GM12878 (cell line): ENCODE measurements around the gene GOSR2. TPM values are rescaled to one million over a fixed set of nuclear protein-coding genes. Genes with fewer than 3 reads are reported as not detected.
A peak's percentile ranks its signal among the peaks of the same experiment; 100 is the strongest.

Experiments
- ATAC-seq: fragments of 200-7000 bp; cut with Tn5 transposase; 3 replicates; pipeline ENCODE4 v1.9.1; 2020; ENCODE audit warnings: mild to moderate bottlenecking, moderate library complexity
- BruUV-seq: library from RNA; stranded (reverse); fragments of 400-500 nt; replicated peaks from 2 replicates; lab custom pipeline; 2021; lab: Mats Ljungman, UMichigan
- CTCF ChIA-PET: fragments of 300-600 bp; sonication (Branson Sonifier 250); formaldehyde crosslinking; extraction: SDS; loops from one replicate; lab custom pipeline; 2021; ENCODE audit warnings: inconsistent platforms; lab: Yijun Ruan, JAX
- POLR2A ChIA-PET: fragments of 350-600 bp; formaldehyde crosslinking; extraction: SDS; loops from one replicate; lab custom pipeline; 2021; ENCODE audit warnings: inconsistent platforms; lab: Charles Lee
- RAD21 ChIA-PET: fragments of 300-600 bp; sonication (Branson Sonifier 250); formaldehyde crosslinking; loops from one replicate; lab custom pipeline; 2023; ENCODE audit warnings: antibody characterized with exemption; ENCODE audit not compliant: unreplicated experiment; lab: Charles Lee
- SMC1A ChIA-PET: fragments of 300-600 bp; sonication (Branson Sonifier 250); formaldehyde crosslinking; loops from one replicate; lab custom pipeline; 2023; ENCODE audit not compliant: unreplicated experiment, uncharacterized antibody; lab: Charles Lee
- DNase-seq: peaks from one replicate; pipeline ENCODE4 v3.0.0-alpha.2; 2011; ENCODE audit warnings: low read depth, low spot score
- FAIRE-seq: peaks from 3 replicates; lab custom pipeline; 2011; peaks lifted over from hg19 to GRCh38; lab: Jason Lieb, UNC
- H2AFZ ChIP-seq: 2 replicates; pipeline ENCODE4 v1.6.0; 2011; ENCODE audit warnings: low read depth, low read length, control low read depth; ENCODE audit not compliant: control insufficient read depth
- H3K27ac ChIP-seq: 2 replicates; pipeline ENCODE4 v1.5.1; 2011; ENCODE audit warnings: control low read depth; ENCODE audit not compliant: control insufficient read depth, insufficient read depth
- H3K27me3 ChIP-seq, 2 experiments: replicated peaks in 1 of 2; 2 replicates each; pipeline versions ENCODE4 v1.6.0 to v1.6.1; 2011; ENCODE audit warnings: low read length in 1 of 2; ENCODE audit not compliant: control insufficient read depth in 2 of 2, insufficient read depth in 2 of 2
- H3K36me3 ChIP-seq, 2 experiments: 2 replicates each; pipeline ENCODE4 v1.5.1; 2011; ENCODE audit warnings: low read length in 1 of 2; ENCODE audit not compliant: control insufficient read depth in 2 of 2, insufficient read depth in 2 of 2
- H3K4me1 ChIP-seq: 2 replicates; pipeline ENCODE4 v1.6.1; 2011; ENCODE audit warnings: mild to moderate bottlenecking, low read length, moderate library complexity, mixed read lengths; ENCODE audit not compliant: control insufficient read depth, insufficient read depth
- H3K4me2 ChIP-seq: 2 replicates; pipeline ENCODE4 v1.6.0; 2011; ENCODE audit warnings: control low read depth; ENCODE audit not compliant: control insufficient read depth, insufficient read depth
- H3K4me3 ChIP-seq: fragments of 200-600 bp; sonication (generic); 2 replicates; pipeline ENCODE4 v1.5.1; 2016
- H3K79me2 ChIP-seq: 2 replicates; pipeline ENCODE4 v1.6.0; 2011; ENCODE audit warnings: low read length; ENCODE audit not compliant: control insufficient read depth, insufficient read depth
- H3K9ac ChIP-seq: 2 replicates; pipeline ENCODE4 v1.8.0; 2011; ENCODE audit warnings: low read length, control low read depth, mixed read lengths; ENCODE audit not compliant: control insufficient read depth, insufficient read depth
- H3K9me3 ChIP-seq: replicated peaks from 3 replicates; pipeline ENCODE4 v1.5.1; 2011; ENCODE audit warnings: mild to moderate bottlenecking, low read length; ENCODE audit not compliant: control insufficient read depth, insufficient read depth
- H4K20me1 ChIP-seq: 2 replicates; pipeline ENCODE4 v1.6.0; 2011; ENCODE audit not compliant: control insufficient read depth, insufficient read depth
- CUX1 ChIP-seq: IDR thresholded peaks from 2 replicates; pipeline ENCODE4 v1.6.1; 2012; ENCODE audit warnings: improper control_type of control experiment, low read depth, low read length; ENCODE audit not compliant: insufficient replicate concordance
- POLR2A ChIP-seq: IDR thresholded peaks from 2 replicates; pipeline ENCODE4 v1.6.1; 2011; ENCODE audit warnings: low read depth, mild to moderate bottlenecking, low read length
- WGBS: methylation state at CpG from one replicate; pipeline ENCODE4 v1.1.6; 2016; ENCODE audit warnings: low lambda C conversion rate; ENCODE audit not compliant: insufficient replicate concordance, insufficient coverage; ENCODE audit errors: missing lambda C conversion rate; 5-methylcytosine and 5-hydroxymethylcytosine counted together
- in situ Hi-C: fragments of 300-500 bp; cut with MboI; formaldehyde crosslinking; loops from 9 replicates; pipeline ENCODE4 v1.14.3; 2018; ENCODE audit warnings: mixed read lengths
- intact Hi-C: fragments of 100-400 bp; cut with micrococcal nuclease; formaldehyde crosslinking; loops from one replicate; pipeline ENCODE4 v1.14.2; 2022; ENCODE audit not compliant: unreplicated experiment
- polyA plus RNA-seq, 11 experiments: library from polyadenylated mRNA; depleted of rRNA in 4 of 11; unstranded in 6 of 11; stranded (reverse) in 5 of 11; fragments of >200 nt; fragmentation: Nextera tagmentation in 4 of 11; fragmentation: Illumina TruSeq in 1 of 11; extraction: Ambion mirVana in 4 of 11; extraction: Trizol in 1 of 11; gene quantifications; 1 replicate in 1 of 11; 2 replicates in 10 of 11; pipeline versions ENCODE4 v1.2.1 to v1.2.3, GENCODE V29; 2011 to 2016; ENCODE audit warnings: inconsistent platforms in 2 of 11, missing spikeins in 2 of 11, low read depth in 1 of 11
- total RNA-seq, 4 experiments: library from RNA; depleted of rRNA in 3 of 4; stranded (reverse); fragments of >200 nt in 3 of 4; fragmentation: Illumina TruSeq in 1 of 4; extraction: Trizol in 1 of 4; gene quantifications; 2 replicates each; pipeline versions ENCODE4 v1.2.1 to v1.2.3, GENCODE V29; 2013 to 2021

GOSR2 gene
- total and polyA plus RNA-seq, 10 of the 15 experiments (the other 5 are each of a cell fraction or from before 2014, with no cell fraction given), result 30.1 to 64.5 (median 47.0) TPM

GRCh38 chr17:46950997-46951621, 28.1 kb downstream of the GOSR2 start:
- RAD21 ChIA-PET, result no interaction called here
- Histone ChIP-seq H4K20me1 (no peaks in the 10 kb centered on the region), H3K79me2 (no peaks in the 10 kb centered on the region), H2AFZ (no peak overlapping the region), H3K27me3 (no peaks in the 10 kb centered on the region), H3K4me2 (no peak overlapping the region), H3K4me3 (no peak overlapping the region), H3K9ac (no peak overlapping the region), H3K27ac (no peak overlapping the region), H3K9me3 (no peaks in the 10 kb centered on the region), H3K36me3 (no peaks in the 10 kb centered on the region), H3K4me1 (no peaks in the 10 kb centered on the region)
- ATAC-seq (no peak; the same call in 2 of the 3 replicates), FAIRE-seq (no peak), DNase-seq (no peak)
- WGBS, result 69% methylated on average over 16 of the region's 16 CpGs
- intact Hi-C loops (no loop called here), in situ Hi-C loops (no loop called here)
- TF ChIP-seq CUX1, result no peak
- peak; percentile 40 for TF ChIP-seq POLR2A
- CTCF ChIA-PET, result interaction anchor here (1.6 to 1.7 kb wide), 2 partner anchors 9 to 10 kb away, joined by 5 to 8 read pairs; no protein-coding TSS in a partner anchor
- SMC1A ChIA-PET, result no interaction called here
- no TSS peak for BruUV-seq
- POLR2A ChIA-PET, result no interaction called here
